ENCODE data around the gene PDK2.

PDK2 gene

DNA sequence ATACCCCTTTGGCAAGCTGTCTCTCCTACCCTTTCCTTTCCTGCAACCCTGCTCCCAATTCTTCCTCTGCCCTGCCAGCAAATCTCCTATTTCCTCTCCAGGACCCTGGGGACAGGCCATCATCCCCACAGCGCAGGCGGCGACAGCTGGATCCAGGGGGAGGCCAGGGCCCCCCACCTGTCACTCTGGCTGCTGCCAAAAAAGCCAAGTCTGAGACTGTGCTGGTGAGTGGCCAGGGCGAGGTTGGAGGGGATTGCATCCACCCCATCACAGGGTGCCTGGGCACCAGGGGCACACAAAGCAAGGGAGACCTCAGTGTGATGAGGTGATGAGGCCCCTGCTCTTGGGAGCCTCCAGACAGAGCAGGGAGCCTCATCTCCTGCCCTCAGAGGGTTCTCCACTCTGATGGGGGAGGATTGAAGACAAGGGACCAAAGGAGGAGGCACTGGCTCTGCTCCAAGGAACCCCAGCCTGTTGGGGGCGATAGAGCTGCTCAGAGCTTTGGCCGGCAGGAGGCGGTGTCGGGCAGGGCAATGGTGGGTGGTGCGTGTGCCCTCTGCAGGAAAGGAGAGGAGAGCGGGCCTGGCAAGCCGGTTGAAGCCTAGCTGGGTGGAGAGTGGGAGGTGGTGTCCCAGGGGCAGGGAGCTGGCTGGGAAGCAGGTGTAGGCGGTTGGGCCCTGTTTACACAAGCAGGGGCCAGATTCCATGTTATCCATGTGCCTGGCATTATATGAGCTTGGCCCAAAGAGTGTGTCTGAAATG lies 15.6 kb upstream of the PDK2 start:
- no peak for DNase-seq (ENCODE audit: low spot score)

DNA sequence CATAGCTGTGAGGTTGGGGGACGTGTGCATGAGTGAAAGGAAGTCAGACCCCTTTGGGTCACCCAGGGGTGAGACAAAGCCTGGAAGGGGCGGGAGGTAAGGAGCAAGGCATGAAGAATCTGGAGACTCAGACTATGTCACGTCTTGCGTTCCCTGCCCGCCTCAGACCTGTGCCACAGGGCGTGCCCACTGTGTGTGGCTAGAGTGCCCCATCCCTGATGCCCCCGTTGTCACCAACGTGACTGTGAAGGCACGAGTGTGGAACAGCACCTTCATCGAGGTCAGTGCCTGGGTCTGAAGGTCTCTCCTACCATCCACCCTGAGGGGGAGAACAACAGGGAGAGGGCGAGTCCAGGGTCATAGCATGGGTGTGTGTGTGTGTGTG lies 15.1 kb upstream of the PDK2 start:
- DNase-seq (ENCODE audit: low spot score): no peak

DNA sequence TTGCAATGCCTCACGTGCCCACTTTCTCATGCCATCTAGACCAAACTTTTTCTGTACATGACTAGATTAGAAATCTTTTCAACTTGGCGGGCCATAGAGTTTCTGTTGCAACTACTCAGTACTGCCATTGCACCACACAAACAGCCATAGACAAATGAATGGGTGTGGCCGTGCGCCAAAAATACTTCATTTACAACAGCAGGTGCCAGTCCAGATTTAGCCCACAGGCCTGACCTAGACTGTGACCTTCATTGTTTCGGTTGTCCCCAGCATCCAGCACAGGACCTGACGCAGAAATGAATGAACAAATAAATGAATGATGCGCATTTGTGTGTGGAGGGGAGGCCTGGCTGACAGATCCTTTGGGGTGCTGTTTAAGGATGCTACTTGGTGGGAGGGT lies 14.3 kb upstream of the PDK2 start:
- DNase-seq (ENCODE audit: low spot score): no peak

DNA sequence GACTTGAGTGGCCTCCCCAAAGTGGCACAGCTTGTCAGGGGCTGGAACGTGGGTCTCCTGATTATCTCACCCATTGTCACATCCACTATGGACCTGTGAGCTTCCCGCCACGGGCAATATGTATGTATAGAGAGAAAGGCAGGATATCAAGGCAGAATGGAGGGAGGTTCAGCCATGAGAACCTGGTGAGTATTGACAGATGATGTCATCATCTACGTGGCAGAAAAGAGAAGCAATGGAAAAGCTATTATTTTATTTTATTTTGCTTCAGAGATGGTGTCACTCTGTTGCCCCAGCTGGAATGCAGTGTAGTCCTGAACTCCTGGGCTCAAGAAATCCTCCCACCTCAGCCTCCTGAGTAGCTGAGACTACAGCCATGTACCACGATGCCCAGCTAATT lies 13.4 kb upstream of the PDK2 start:
- no peak for DNase-seq (ENCODE audit: low spot score)

DNA sequence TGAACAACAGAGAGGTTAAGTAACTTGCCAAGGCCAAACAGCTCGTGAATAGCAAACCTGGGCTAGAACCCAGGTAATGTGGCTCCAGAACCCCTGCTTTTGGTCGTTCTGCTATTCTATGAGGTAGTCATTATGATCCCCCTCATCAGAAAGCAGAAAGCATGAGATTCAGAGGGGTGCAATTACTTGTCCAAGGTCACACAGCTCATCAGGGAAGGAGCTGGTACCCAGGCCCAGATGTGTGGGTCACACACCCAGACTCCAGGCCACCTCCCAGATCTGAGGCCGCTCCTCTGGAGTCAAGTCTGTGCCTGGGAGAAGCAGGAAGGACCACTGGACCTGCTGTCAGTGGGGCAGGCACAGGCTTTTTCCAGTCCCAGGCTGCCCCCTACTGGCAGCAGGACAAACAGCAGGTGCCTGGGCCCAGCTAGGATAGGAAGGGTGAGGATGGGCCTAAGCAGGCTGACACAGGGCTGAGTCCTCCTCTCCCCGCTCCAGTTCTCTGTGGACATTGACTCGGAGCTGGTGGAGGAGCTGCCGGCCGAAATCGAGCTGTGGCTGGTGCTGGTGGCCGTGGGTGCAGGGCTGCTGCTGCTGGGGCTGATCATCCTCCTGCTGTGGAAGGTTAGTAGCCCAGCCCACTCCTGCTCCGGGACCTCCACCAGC lies 7.8 kb upstream of the PDK2 start:
- DNase-seq (ENCODE audit: low spot score): peak; percentile 45

DNA sequence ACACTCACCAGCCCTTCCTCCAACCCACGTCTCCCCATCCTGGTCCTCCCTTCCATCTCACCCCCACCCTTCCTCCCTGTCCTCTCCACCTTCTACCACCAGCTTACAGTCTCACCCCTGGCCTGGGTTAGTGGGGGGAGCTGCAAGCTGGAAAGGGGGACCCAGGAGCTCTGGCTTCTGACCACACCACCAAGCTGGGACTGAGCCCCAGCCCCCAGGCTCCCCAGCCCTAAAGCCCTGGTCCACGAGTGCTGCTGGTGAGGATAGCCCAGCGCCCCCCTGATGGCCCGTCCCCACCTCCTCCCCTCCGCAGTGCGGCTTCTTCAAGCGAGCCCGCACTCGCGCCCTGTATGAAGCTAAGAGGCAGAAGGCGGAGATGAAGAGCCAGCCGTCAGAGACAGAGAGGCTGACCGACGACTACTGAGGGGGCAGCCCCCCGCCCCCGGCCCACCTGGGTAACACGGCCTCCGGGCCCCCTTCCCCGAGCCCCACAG lies 7.2 kb upstream of the PDK2 start:
- no peak for DNase-seq (ENCODE audit: low spot score)

DNA sequence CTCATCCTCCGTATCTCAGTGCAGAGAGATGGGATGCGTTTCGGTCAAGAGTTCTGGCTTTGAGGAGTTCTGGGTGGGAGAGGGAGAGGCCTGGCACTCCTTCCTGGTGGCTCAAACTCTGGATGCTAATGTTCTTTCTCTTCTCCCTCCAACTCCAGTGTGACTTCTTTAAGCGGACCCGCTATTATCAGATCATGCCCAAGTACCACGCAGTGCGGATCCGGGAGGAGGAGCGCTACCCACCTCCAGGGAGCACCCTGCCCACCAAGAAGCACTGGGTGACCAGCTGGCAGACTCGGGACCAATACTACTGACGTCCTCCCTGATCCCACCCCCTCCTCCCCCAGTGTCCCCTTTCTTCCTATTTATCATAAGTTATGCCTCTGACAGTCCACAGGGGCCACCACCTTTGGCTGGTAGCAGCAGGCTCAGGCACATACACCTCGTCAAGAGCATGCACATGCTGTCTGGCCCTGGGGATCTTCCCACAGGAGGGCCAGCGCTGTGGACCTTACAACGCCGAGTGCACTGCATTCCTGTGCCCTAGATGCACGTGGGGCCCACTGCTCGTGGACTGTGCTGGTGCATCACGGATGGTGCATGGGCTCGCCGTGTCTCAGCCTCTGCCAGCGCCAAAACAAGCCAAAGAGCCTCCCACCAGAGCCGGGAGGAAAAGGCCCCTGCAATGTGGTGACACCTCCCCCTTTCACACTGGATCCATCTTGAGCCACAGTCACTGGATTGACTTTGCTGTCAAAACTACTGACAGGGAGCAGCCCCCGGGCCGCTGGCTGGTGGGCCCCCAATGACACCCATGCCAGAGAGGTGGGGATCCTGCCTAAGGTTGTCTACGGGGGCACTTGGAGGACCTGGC lies 6.0 kb upstream of the PDK2 start:
- DNase-seq (ENCODE audit: low spot score): no peak

DNA sequence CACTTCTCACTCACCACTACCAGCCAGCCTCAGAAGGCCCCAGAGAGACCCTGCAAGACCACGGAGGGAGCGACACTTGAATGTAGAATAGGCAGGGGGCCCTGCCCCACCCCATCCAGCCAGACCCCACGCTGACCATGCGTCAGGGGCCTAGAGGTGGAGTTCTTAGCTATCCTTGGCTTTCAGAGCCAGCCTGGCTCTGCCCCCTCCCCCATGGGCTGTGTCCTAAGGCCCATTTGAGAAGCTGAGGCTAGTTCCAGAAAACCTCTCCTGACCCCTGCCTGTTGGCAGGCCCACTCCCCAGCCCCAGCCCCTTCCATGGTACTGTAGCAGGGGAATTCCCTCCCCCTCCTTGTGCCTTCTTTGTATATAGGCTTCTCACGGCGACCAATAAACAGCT lies 5.1 kb upstream of the PDK2 start:
- no peak for DNase-seq (ENCODE audit: low spot score)

DNA sequence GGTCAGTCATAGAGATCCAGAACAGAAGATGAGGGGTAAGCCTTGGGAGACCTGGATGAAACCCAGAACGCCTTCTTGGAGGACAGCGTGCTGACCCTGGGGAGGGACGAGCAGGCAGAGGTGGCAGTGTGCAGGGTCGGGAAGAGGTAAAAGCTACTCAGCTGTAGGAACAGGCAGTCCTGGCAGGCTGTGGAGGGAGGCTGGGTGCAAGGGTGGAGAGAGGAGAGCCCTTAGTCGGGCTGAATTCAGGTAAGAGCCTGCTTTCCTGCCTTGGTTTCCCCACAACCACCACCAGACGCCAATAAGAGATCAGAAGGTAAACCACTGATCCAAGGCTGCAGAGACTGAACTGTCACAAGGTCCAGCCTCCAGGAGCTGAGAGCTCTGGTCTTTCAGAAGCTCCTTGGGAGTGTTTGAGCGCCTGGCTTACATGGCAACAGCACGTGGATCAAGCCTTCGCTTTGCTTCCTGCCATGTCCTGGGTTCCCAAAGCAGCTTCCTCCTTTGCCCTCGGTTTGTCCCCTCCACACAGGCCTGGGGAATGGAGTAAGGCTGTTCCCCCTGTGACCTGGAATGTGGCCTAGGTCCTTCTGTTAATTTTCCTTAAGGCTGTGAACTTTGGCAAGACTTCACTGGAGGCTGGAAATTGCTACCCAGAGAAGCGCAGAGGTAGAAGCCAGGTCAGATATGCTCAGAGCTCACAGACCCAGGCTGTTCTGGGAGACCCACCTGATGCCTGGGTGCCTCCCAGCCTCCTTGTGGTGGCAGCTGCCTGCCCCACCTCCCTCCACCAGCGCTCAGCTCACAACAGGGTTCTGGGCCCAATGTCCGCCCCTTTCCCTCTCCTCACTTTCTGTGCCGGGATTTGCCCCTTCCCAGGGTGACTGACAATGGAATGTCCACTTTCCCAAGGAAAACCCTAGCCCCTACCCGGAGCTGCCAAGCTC lies 3.9 kb upstream of the PDK2 start:
- DNase-seq (ENCODE audit: low spot score): no peak

DNA sequence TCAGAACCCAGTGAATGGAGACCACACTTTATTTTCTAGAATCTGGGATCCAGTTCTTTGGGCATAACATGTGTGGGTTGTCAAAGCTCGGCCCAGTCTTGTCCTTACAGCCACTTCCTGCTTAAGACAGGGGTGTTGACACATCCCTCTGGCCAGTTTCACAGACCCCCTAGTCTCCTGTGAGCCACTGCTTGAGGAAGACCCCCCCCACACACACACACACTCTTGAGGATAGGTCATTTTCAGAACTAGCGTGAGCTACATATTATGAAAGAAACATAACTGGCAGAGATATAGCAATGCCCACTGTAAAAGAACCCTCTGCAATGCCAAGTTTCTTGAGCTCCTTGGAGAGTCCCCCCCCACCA lies 3.2 kb upstream of the PDK2 start:
- no peak for DNase-seq (ENCODE audit: low spot score)

DNA sequence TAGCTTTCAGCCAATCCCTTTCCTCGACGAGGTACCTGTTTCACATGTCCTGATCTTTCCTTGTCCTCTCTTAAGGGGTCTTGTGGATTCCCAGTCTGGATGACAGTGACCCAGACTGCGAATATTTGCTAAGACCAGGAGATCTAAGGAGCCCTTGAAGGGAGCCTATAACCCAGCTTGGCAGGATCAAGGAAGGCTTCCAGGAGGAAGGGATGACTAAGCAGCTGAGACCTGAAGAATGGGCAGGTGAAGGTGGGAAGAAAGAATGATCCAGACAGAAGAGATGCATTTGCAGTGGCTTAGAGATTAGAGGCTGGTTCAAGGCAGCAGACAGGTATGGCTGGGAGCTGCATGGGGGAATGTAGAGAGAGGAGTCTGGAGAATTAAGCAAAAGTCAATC lies 1.9 kb upstream of the PDK2 start:
- DNase-seq (ENCODE audit: low spot score): no peak

DNA sequence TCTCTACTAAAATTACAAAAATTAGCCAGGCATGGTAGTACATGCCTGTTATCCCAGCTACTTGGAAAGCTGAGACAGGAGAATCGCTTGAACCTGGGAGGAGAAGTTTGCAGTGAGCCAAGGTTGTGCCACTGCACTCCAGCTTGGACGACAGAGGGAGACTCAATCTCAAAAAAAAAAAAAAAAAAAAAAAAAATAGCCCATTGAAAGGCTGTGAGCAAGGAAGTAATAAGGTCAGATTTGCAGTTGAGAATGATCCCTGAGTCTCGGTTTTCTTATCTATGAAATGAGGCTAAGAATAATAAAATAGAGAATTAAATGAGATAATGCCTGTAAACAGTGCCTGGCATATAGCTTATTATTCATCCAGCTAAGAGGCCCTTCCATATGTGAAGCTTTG lies 1.3 kb upstream of the PDK2 start:
- DNase-seq (ENCODE audit: low spot score): no peak

DNA sequence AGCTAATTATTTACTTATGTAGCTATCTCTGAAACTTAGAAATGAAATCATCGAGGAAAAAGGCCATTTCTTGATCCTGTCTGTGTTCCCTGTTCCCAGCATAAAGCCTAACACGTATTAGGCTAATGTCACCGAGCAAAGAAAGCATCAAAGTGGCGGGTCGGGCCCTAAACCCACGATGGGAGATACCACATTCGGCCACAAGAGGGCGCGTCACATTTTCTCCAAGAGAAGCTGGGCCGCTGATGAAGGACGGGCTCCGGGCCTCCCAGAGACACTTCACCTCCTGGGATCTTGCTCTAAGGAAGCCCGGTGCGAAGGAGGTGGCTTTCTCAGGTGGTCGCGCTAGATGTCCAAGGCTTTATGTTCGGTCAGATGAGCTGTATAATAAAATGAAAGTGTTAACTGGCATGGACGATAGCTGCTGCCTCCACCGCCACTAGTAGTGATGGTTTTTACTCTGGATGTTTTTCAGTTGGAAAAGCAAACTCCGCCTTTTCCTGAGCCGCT lies 853 bp upstream of the PDK2 start:
- peak; percentile 87 for DNase-seq (ENCODE audit: low spot score)

DNA sequence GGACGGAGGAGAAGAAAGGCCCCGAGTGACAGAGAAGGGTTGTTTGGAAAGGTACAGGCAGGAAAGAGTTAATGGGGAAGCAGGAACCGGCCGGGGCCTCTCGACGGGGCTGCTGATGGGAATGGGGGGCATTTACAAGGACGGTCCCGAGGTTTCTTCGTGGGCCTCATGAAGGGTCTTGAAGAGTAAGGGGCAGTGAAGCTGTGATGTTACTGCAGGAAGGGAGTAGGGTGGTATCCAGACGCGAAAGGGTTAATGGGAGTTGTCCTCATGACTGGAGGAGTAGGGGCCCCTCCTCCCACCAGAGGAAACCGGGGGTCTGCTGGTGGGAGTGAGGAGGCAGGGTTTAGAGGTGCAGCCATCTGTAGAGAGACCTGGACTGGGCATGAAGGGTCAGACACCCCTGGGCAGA lies 481 bp downstream of the PDK2 start:
- DNase-seq (ENCODE audit: low spot score): no peak

DNA sequence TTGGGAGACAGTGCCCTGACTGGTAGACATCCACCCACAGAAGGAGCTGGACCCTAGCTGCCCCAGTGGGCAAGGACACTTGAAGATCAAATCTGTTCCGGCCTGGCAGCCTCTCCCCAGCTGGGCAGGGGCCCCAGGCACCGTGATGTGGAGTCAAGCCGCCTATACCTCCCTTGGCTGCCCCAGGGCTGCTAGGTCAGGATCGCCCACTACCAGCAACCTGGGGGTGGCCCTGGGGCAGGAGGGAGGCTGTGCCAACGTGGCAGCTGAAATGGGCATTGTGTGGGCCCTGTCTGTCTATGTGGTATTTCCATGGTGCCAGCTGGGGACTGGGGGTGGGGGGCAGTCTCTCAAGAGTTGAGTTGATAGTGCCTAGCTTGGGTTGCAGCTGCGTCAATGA lies 941 bp downstream of the PDK2 start:
- no peak for DNase-seq (ENCODE audit: low spot score)

DNA sequence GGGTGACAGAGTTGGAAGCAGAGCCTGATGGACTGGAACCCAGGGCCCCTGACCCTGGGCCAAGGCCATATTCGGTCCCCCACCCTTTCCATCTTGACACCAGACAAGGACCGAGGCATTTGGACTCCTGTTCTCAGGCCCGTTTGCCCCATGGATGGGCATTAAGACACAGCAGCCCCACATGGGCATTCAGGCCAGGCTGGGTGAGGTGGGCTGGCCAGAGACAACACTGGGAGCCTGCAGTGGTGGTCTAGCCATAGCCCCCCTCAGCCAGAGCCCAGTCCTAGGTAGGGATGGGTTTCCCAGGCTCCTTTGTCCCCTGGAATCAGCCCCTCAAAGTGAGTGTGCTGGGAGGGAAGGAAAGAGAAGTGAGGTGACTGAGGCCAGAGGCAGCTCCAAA lies 1.6 kb downstream of the PDK2 start:
- no peak for DNase-seq (ENCODE audit: low spot score)

DNA sequence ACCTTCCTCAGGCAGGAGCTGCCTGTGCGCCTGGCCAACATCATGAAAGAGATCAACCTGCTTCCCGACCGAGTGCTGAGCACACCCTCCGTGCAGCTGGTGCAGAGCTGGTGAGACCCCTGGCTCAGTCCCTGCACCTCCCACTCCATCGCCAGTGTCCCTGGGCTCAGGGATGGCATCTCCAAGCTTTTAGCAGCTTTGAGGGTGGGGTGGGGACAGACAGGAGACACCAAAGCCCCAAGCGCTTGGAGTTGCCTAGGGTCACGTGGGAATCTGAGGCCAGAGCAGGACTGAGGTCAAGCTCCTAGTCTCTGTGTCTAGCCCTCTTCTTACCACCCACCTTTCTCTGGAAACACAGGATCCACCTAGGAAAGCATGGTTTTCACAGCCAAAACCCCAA lies 2.3 kb downstream of the PDK2 start:
- no peak for DNase-seq (ENCODE audit: low spot score)

DNA sequence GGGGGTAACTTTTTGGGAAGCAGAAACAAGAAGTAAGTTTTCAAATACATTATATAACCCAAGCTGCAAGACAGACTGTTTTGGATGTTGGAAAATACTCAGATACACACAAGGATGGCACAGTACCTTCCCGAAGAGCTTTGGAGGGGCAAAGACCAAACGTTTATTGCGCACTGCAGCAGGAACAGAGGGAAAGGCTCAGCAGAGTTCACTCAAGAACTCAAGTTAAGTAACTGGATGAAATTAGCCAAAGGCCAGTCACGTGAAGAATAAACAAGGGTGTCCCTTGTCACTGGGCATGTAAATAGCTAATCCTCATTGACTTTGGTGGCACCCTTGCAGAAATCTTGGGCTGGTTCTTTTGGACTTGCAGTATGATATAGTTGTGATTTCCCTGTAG lies 2.8 kb downstream of the PDK2 start:
- no peak for DNase-seq (ENCODE audit: low spot score)

DNA sequence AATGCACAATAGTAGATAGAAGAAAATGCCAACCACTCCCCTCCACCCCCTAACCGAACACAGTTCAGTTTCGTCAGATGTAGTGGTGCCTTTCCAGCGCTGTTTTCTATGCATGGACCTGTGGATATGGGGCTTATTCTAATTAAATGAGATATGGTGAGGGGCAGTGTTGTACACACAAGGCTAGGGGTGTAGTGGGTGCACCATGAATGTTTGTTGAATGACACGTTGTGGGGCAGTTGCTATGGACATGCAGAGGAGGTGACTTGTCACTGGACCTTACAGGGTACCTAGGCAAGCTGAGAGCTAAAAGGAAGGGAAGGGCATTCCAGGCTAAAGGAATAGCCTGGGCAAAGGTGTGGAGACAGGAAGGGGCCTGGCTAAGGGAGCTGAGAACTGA lies 3.4 kb downstream of the PDK2 start:
- no peak for DNase-seq (ENCODE audit: low spot score)

DNA sequence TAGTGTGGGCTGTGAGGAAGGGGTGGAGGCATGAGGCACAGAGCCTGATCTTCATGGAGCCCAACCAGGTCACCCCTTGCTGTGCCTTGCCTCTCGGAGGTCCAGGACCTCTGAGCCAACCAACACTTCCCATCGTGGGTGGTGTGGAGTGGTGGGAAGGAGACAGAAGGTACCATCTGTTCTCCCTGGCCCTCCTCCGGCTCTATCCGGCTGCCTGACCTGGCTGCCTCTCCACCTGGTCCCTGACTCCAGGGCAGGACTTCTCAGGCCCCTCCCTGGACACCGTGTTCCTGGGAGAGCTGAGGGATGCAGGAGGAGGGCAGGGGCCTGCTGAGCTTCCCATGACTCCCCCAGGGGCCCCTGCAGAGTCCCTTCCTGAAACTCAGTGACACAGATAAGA lies 3.9 kb downstream of the PDK2 start:
- no peak for DNase-seq (ENCODE audit: low spot score)

DNA sequence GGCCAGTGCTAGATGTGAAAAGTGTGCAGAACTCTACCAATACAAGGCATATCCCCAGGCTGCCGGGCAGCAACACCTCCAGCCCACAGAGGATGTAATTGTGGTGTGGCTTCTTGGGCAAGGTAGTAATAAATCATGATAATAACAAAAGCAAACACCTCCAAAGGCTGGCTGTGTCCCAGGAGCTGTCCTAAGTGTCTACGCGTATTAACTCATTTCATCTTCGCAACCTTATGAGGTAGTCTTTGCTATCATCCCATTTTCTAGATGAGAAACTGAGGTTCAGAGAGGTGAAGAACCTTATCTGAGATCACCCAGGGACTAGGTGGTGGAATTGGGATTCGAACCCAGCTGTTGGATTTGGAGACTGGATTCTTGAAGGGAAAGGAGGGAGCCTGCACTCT lies 5.3 kb downstream of the PDK2 start:
- no peak for DNase-seq (ENCODE audit: low spot score)

DNA sequence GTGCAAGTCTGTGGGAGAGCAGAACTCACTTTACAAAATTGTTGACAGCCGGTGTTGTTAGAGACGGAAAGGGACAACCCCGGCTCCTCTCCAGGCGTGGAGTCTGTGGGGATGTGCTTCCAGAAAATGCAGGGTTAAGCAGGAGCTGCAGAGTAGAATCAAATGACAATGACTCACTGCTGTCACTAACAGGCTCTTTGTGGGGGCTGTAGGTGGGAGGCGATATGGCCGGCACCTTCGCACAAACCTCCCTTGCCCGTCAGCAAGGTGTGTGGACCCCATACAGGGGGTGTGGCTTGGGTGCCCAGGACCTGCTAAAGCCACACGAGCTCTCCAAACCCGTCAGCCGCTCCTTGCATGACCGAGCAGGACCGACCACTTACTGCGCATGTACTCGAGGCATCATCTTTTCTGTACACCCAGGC lies 5.8 kb downstream of the PDK2 start:
- DNase-seq (ENCODE audit: low spot score): no peak

All from LoVo (cell line).